Measurements from ENCODE around the gene PTPN7. TPM values are rescaled to one million over a fixed set of nuclear protein-coding genes. Genes with fewer than 3 reads are reported as not detected.
A peak's percentile ranks its signal among the peaks of the same experiment; 100 is the strongest.

The PTPN7 gene
- total and polyA plus RNA-seq, 4 donors, result 0.75 to 7.0 (median 1.7) TPM

DNA sequence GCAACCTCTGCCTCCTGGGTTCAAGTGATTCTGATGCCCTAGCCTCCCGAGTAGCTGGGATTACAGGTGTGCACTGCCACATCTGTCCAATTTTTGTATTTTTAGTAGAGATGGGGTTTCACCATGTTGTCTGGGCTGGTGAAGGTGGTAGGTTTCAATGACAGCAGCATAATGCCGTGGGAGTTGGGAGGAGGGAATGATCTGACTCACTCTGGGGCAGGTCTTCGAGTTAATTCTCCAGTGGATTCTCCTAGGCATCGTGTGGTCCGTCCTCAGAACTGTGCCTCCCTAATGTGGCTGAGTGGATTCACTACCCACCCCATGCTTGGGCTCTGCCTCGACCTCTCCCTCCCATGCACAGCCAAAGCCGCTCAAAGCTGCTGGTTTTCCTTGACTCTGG lies 39.4 kb downstream of the PTPN7 start:
- Histone ChIP-seq H3K4me1 (ENCODE audit: control insufficient read depth in 4 of 4, insufficient read depth in 4 of 4, low read length in 3 of 4) (peaks cover 0 to 7% (median 4%) of the 10 kb centered on the region in 4 donors), H3K27ac (ENCODE audit: low read depth in 1 of 2, low read length in 2 of 2) (no peak overlapping the region), H3K9ac (ENCODE audit: low read depth in 1 of 2, low read length in 2 of 2) (no peak overlapping the region), H3K9me3 (ENCODE audit: control insufficient read depth in 4 of 4, low read length in 3 of 4) (no peaks in the 10 kb centered on the region), H3K4me3 (ENCODE audit: low read depth in 1 of 3, low read length in 3 of 3) (no peak overlapping the region), H3K36me3 (ENCODE audit: control insufficient read depth in 4 of 4, insufficient read depth in 3 of 4, low read depth in 1 of 4, low read length in 3 of 4) (no peaks in the 10 kb centered on the region), H3K27me3 (ENCODE audit: control insufficient read depth in 4 of 4, insufficient read depth in 4 of 4, low read length in 3 of 4) (peaks cover 0 to 2% (median 0%) of the 10 kb centered on the region in 4 donors)
- WGBS, result 77% methylated on average over 7 of the region's 7 CpGs
- DNase-seq (ENCODE audit: low spot score), result no peak
- TF ChIP-seq FOXA1 (IDR thresholded peaks at IDR 0.05) (no peak), RAD21 (IDR thresholded peaks at IDR 0.05) (no peak), HNF4A (conservative IDR thresholded peaks at IDR 0.05) (no peak), GABPA (IDR thresholded peaks at IDR 0.05 in 1 of 2, conservative IDR thresholded peaks at IDR 0.05 in 1 of 2) (no peak), RXRA (IDR thresholded peaks at IDR 0.05) (no peak), FOXA2 (IDR thresholded peaks at IDR 0.05) (no peak), SP1 (IDR thresholded peaks at IDR 0.05) (no peak), JUND (IDR thresholded peaks at IDR 0.05) (no peak), NR2F2 (IDR thresholded peaks at IDR 0.05) (no peak), EGR1 (IDR thresholded peaks at IDR 0.05; ENCODE audit: low read depth in 2 of 2) (no peak), HNF4G (IDR thresholded peaks at IDR 0.05) (no peak), ZBTB33 (IDR thresholded peaks at IDR 0.05) (no peak)
- TF ChIP-seq, protein P1, sequence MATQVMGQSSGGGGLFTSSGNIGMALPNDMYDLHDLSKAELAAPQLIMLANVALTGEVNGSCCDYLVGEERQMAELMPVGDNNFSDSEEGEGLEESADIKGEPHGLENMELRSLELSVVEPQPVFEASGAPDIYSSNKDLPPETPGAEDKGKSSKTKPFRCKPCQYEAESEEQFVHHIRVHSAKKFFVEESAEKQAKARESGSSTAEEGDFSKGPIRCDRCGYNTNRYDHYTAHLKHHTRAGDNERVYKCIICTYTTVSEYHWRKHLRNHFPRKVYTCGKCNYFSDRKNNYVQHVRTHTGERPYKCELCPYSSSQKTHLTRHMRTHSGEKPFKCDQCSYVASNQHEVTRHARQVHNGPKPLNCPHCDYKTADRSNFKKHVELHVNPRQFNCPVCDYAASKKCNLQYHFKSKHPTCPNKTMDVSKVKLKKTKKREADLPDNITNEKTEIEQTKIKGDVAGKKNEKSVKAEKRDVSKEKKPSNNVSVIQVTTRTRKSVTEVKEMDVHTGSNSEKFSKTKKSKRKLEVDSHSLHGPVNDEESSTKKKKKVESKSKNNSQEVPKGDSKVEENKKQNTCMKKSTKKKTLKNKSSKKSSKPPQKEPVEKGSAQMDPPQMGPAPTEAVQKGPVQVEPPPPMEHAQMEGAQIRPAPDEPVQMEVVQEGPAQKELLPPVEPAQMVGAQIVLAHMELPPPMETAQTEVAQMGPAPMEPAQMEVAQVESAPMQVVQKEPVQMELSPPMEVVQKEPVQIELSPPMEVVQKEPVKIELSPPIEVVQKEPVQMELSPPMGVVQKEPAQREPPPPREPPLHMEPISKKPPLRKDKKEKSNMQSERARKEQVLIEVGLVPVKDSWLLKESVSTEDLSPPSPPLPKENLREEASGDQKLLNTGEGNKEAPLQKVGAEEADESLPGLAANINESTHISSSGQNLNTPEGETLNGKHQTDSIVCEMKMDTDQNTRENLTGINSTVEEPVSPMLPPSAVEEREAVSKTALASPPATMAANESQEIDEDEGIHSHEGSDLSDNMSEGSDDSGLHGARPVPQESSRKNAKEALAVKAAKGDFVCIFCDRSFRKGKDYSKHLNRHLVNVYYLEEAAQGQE (IDR thresholded peaks at IDR 0.05), result no peak
- TF ChIP-seq, protein P2, sequence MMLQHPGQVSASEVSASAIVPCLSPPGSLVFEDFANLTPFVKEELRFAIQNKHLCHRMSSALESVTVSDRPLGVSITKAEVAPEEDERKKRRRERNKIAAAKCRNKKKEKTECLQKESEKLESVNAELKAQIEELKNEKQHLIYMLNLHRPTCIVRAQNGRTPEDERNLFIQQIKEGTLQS (IDR thresholded peaks at IDR 0.05), result no peak
- TF ChIP-seq, protein P3, sequence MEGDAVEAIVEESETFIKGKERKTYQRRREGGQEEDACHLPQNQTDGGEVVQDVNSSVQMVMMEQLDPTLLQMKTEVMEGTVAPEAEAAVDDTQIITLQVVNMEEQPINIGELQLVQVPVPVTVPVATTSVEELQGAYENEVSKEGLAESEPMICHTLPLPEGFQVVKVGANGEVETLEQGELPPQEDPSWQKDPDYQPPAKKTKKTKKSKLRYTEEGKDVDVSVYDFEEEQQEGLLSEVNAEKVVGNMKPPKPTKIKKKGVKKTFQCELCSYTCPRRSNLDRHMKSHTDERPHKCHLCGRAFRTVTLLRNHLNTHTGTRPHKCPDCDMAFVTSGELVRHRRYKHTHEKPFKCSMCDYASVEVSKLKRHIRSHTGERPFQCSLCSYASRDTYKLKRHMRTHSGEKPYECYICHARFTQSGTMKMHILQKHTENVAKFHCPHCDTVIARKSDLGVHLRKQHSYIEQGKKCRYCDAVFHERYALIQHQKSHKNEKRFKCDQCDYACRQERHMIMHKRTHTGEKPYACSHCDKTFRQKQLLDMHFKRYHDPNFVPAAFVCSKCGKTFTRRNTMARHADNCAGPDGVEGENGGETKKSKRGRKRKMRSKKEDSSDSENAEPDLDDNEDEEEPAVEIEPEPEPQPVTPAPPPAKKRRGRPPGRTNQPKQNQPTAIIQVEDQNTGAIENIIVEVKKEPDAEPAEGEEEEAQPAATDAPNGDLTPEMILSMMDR (IDR thresholded peaks at IDR 0.05; ENCODE audit: low read depth, low read length, missing input control), result no peak

GRCh38 chr1:202117898-202118371 lies 42.5 kb downstream of the PTPN7 start:
- Histone ChIP-seq H3K27me3 (ENCODE audit: control insufficient read depth in 4 of 4, insufficient read depth in 4 of 4, low read length in 3 of 4) (no peaks in the 10 kb centered on the region), H3K9ac (ENCODE audit: low read depth in 1 of 2, low read length in 2 of 2) (no peak overlapping the region), H3K4me1 (ENCODE audit: control insufficient read depth in 4 of 4, insufficient read depth in 4 of 4, low read length in 3 of 4) (peaks cover 10 to 21% (median 13%) of the 10 kb centered on the region in 4 donors), H3K36me3 (ENCODE audit: control insufficient read depth in 4 of 4, insufficient read depth in 3 of 4, low read depth in 1 of 4, low read length in 3 of 4) (no peaks in the 10 kb centered on the region), H3K9me3 (ENCODE audit: control insufficient read depth in 4 of 4, low read length in 3 of 4) (no peaks in the 10 kb centered on the region), H3K27ac (ENCODE audit: low read depth in 1 of 2, low read length in 2 of 2) (peak overlapping the region in 1 of 2 donors; percentile 42), H3K4me3 (ENCODE audit: low read depth in 1 of 3, low read length in 3 of 3) (no peak overlapping the region)
- WGBS, result 56% methylated on average over 10 of the region's 10 CpGs
- DNase-seq (ENCODE audit: low spot score), result no peak
- peak in 1 of 2 donors; percentile 70 for TF ChIP-seq JUND (IDR thresholded peaks at IDR 0.05)
- no peak for TF ChIP-seq GABPA (IDR thresholded peaks at IDR 0.05 in 1 of 2, conservative IDR thresholded peaks at IDR 0.05 in 1 of 2)
- peak; percentile 36 for TF ChIP-seq HNF4G (IDR thresholded peaks at IDR 0.05)
- TF ChIP-seq TAF1 (conservative IDR thresholded peaks at IDR 0.05), result no peak
- TF ChIP-seq, protein P3 (IDR thresholded peaks at IDR 0.05; ENCODE audit: low read depth, low read length, missing input control), result no peak
- no peak for TF ChIP-seq YY1 (IDR thresholded peaks at IDR 0.05)
- no peak for TF ChIP-seq EGR1 (IDR thresholded peaks at IDR 0.05; ENCODE audit: low read depth in 2 of 2)
- TF ChIP-seq, protein P2 (IDR thresholded peaks at IDR 0.05), result no peak
- peak; percentile 51 to 55 for TF ChIP-seq RAD21 (IDR thresholded peaks at IDR 0.05)
- TF ChIP-seq, protein P1 (IDR thresholded peaks at IDR 0.05), result peak; percentile 39
- TF ChIP-seq FOXA2 (IDR thresholded peaks at IDR 0.05), result peak; percentile 13
- TF ChIP-seq HNF4A (conservative IDR thresholded peaks at IDR 0.05), result peak; percentile 77 to 90

Measured in liver (tissue), 9 donors.